Right renal cortex interstitium (tissue), 3 donors: ENCODE measurements around the gene TLE1. TPM values are rescaled to one million over a fixed set of nuclear protein-coding genes. Genes with fewer than 3 reads are reported as not detected.

Experiments
- DNase-seq, 3 donors: peaks; one replicate each; pipeline ENCODE4 v3.0.0-alpha.2; 2013; ENCODE audit warnings: low read depth in 3 of 3, low spot score in 2 of 3
- polyA plus RNA-seq, 3 donors: library from polyadenylated mRNA; unstranded; fragments of 120-200 nt; gene quantifications; one replicate each; pipeline ENCODE4 v1.2.1, GENCODE V29; 2013; ENCODE audit not compliant: insufficient read length in 3 of 3

The TLE1 gene
- polyA plus RNA-seq, 3 donors: 64.8 to 69.2 (median 65.4) TPM

GRCh38 chr9:81558091-81558830 lies 131.1 kb downstream of the TLE1 start:
- DNase-seq: no peak

GRCh38 chr9:81557452-81558090 lies 131.8 kb downstream of the TLE1 start:
- no peak for DNase-seq

- DNase-seq: no peak
Observed at GRCh38 chr9:81556923-81557322, 132.4 kb downstream of the TLE1 start.

GRCh38 chr9:81552581-81552991 lies 136.8 kb downstream of the TLE1 start:
- DNase-seq: no peak

GRCh38 chr9:81550207-81550583 lies 139.2 kb downstream of the TLE1 start:
- no peak for DNase-seq

DNA sequence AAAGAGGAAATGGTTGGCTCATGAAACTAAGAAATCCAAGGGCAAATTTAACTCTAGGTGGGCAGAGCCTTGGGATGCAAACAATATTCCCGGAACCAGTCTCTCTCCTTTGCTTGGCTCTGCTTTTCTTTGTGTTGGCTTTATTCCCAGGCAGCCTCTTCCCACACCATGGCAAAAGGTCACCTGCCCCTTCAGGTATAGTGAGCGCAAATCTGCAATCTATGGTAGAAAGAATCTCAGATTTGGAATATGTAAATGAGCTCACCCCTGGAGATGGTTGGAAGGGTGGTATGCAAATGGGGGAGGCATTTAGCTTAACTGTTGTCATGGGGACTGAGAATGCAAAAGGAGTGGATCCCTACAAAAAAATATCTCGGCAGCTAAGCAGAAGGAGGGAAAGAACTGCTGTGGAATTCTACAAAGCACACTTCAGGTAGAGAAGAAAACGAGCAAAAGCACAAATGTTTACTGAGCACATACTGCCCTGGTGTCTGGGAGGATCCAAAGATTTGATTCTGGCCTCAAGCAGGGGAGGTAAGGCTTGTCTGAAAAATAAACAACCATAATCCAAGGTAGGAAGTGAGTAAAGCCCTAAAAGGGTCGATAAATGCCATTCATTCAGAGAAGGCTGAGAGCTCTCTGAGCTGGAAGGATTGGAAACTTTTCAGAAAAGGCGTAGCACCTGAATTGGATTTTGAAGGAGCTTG lies 139.7 kb downstream of the TLE1 start:
- DNase-seq: no peak

DNA sequence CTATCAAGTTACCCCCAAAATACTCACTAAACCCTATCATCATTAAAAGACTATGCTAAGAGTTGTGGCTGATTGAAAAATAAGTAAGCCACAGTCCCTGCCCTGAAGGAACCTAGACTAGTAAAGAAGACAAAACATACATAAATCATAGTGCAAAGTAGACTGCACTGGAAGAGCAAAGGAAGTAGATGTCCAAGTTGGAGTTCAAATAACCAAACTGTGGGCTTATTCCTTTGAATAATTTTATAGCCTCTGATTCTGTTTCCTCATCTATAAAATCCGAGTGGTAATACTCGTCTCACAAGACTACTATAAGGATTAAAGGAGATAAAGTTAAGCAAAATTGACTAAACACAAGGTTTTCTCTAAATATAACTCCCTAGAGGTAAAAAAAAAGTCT lies 140.4 kb downstream of the TLE1 start:
- DNase-seq: no peak

DNA sequence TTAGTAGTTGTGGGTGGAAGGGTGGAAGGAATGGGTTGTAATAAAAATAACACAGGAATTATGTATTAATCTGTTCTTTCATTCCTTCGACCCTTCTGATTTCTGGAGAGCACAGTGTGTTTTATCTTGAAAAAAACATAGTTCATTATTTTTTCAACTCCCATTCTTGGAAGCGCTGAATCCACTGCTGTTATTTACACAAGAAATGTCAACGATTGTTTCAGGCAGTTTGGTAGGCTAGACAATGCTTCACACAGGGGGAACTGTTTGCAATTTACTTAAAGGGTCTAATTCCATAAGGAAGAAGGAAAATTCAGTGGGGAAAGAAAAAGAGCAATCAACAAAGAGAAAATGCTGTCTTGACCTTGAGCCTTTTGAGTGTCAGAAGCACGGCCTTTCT lies 142.9 kb downstream of the TLE1 start:
- no peak for DNase-seq

GRCh38 chr9:81543695-81544094 lies 145.7 kb downstream of the TLE1 start:
- no peak for DNase-seq

DNA sequence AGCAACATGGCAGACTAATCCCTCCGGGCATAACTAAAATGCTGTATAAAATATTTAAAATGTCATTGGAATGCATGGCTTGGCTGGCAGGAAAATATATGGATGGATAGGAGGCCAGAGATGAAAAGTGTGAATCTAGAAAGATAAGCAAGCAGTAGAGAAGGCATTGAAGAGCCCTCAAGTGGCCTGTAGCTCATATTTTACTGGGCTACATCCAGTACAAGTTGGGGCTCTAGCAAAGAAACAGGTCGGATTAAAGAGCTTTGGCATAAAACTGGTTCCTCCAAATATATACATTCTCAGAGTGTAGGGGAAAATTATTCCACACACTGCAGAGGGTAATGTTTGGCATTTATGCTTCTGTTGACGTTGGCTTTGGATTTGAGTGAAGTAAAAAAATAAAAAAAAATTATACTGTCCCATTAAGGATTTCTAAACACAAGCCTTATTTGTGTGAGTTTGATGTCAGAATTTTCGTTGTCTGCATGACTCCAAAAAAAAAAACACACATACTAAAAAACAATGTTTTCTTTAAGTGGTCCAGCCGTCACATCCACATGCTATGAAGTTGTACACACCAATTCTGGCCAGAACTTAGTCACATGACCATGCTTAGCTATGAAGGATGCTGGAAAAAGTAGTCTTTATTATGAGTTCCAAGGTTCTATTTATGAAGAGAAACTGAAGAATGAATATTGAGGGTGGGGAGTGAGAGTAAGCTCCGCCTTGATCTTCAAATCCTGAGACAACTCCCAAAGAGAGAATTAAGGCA lies 147.0 kb downstream of the TLE1 start:
- no peak for DNase-seq

DNA sequence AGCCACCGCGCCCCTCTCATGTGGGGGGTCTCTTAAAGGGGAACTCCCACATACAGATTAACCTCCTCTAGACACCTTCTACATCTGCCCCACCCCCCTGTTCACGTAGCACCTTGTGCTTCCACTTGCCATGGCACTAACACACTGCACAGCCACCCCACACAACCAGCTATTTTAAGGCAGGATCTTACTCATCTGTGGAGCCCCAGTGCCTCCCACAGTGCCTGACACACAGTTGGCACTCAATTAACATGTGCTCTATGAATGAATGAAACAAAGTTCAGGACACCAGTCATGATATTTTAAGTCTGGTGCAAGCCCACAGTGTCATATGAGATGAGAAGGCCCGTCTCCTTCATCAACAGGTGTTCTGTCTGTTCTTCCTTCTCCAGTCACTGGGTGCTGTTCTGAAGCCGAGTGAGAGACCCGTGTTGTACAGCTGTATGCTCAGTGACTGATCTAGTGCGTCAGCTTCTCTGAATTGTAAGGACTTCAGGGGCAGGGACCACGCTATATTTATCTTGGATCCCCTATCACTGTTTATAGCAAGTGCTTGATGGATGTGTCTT lies 149.1 kb downstream of the TLE1 start:
- no peak for DNase-seq

GRCh38 chr9:81539317-81539716 lies 150.0 kb downstream of the TLE1 start:
- no peak for DNase-seq

GRCh38 chr9:81538890-81539289 lies 150.5 kb downstream of the TLE1 start:
- peak in 1 of 3 donors; percentile 51 for DNase-seq

- no peak for DNase-seq
Observed at GRCh38 chr9:81537964-81538363, 151.4 kb downstream of the TLE1 start.

- no peak for DNase-seq
Observed at GRCh38 chr9:81536242-81537025, 152.9 kb downstream of the TLE1 start.

DNA sequence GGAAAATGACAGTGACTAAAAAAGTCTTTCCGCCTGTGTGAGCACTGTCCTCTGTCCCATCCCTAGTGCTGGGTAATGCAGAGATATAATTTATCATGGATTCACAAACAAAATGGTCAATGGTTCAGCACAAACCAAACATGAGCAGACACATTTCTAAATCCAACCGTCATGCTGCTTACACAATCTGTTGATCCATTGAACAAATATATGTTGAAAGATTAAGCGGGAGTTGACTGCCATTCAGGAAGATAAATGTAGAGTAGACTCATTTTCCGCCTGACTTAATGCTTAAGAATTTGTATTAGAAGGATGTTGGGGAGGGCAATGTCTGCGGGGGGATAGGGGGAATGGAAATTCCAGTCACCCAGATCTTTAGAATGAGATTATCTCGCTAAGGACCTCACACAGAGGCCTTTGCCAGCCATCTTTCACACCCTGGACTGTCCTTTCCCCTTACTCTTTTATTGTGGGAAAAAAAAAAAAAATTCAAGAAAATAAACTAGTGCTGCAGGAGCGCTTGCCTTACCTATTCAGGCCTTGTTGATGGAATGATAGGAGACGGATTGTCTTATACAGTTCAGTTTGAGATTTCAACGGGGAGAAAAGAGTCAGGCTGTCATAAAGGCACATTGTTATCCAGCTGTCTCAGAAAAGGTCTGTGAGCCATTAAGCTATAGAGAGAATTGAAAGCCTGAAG lies 153.7 kb downstream of the TLE1 start:
- DNase-seq: no peak

DNA sequence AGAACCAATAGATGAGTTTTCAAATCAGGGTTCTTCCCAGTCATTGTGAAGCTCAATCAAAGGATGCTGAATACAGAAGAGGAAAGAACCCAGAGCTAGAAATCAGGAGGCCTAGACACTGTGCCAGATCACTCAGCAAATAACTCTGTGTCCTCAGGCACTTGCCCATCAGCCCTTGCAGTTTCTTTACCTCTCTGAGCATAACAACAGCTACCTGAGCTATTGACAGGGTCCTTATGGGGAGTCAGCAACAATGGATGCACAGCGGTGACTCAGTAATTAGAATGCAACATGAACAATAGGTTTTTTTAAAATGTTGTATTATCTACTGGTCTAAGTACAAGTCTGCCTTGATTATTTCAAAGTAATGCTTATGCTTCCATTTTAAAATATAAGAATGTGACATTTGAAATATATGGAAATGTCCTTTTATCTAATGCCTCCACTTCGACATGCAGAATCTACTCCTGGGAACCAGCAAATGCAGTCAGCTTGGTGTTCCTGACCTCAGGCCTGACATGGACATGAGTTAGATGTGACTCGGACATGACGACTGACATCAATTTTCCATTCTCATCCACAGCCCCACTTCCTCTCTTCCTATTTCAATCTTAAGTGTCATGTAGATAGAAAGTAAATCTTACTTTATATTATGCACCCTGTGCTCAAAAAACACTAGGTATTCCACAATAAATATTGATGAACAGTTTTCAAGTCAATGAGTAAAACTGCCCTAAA lies 155.0 kb downstream of the TLE1 start:
- DNase-seq: no peak
